SH-SY5Y (cell line): ENCODE data around the gene CRTAC1.

Source experiments
- GATA2 ChIP-seq: IDR thresholded peaks from 2 replicates; pipeline ENCODE4 v1.6.1; 2011; ENCODE audit warnings: mild to moderate bottlenecking, low read depth, low read length
- GATA3 ChIP-seq: IDR thresholded peaks from 2 replicates; pipeline ENCODE4 v1.6.1; 2011; ENCODE audit warnings: low read depth, mild to moderate bottlenecking, low read length, moderate library complexity

GRCh38 chr10:98078774-98079173, 48.4 kb upstream of the CRTAC1 start:
- no peak for TF ChIP-seq GATA2
- no peak for TF ChIP-seq GATA3
